ENCODE results near the gene RIPPLY3. TPM values are rescaled to one million over a fixed set of nuclear protein-coding genes. Genes with fewer than 3 reads are reported as not detected.

The RIPPLY3 gene
- total RNA-seq, 2 experiments from 2014 or later, result not detected

- Histone ChIP-seq H3K27ac (ENCODE audit: low read depth, low read length, poor library complexity, severe bottlenecking) (no peak overlapping the region), H3K9me2 (ENCODE audit: insufficient read depth, low read length) (no peaks in the 10 kb centered on the region), H4K20me1 (ENCODE audit: insufficient read depth, low read length) (no peaks in the 10 kb centered on the region), H3K4me1 (ENCODE audit: insufficient read depth, low read length, poor library complexity, severe bottlenecking) (peaks cover 8% of the 10 kb centered on the region), H3K4me3 (ENCODE audit: low read depth, low read length, poor library complexity, severe bottlenecking) (no peak overlapping the region), H3K9me3 (ENCODE audit: low read length) (no peaks in the 10 kb centered on the region), H3K79me2 (ENCODE audit: insufficient read depth, low read depth, low read length) (no peaks in the 10 kb centered on the region), H3K36me3 (ENCODE audit: insufficient read depth, low read length) (no peaks in the 10 kb centered on the region), H3K4me2 (ENCODE audit: low read length) (no peak overlapping the region), H2AFZ (ENCODE audit: low read length) (no peak overlapping the region)
- BruUV-seq (replicated peaks), result no TSS peak
- ChIA-PET CTCF (ENCODE audit: unreplicated experiment) (no interaction called here), POLR2A (interaction anchor here (0.6 kb wide), 1 partner anchor 313 kb away, joined by 3 read pairs; no protein-coding TSS in a partner anchor)
- no peak for DNase-seq (ENCODE audit: low spot score)
- intact Hi-C loops (cut with micrococcal nuclease; ENCODE audit: unreplicated experiment), result no loop called here
- TF ChIP-seq EZH2phosphoT487 (IDR thresholded peaks at IDR 0.05; ENCODE audit: borderline replicate concordance, low read depth, low read length), result no peak
- no peak for TF ChIP-seq CTCF (conservative IDR thresholded peaks at IDR 0.05; ENCODE audit: low read length)
Observed at GRCh38 chr21:36981049-36981391, 25.5 kb upstream of the RIPPLY3 start.

DNA sequence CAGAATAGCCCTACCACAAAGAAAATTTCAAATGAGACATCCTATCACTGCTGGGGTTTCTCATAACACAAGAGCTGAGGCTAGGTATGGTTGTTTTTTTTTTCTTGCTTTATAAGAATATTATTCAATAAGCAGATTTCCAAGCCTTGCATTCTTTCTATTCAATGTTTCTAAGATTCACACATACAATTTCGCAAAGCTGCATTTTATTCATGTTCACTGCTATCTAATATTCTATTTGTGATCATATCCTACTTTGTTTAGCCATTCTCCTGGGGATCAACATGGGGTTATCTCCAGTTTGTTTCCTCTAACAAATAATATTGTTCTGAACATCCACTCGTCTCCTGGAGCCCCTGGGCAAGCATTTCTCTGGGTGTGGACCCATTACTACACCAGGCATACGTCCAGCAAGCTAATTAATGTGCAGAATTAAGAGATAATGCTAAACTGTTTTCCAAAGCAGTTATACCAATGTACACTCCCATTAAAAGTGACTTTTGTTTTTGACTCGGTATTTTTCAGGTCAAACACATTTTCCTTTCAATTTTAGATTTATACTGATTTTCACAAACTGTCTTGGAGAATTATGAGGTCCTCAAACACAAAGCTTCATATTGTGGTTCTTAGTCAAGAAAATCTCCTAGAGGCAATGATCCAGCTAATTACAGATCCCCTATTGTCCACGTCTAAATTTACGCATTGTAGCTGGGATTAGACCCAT, 24.4 kb upstream of the RIPPLY3 start:
- ChIA-PET CTCF (ENCODE audit: unreplicated experiment) (interaction anchor here (0.5 kb wide), 1 partner anchor 1374 kb away, joined by 3 read pairs; no protein-coding TSS in a partner anchor), POLR2A (interaction anchor here (0.7 kb wide), 1 partner anchor 266 kb away, joined by 4 read pairs; no protein-coding TSS in a partner anchor)
- TF ChIP-seq EZH2phosphoT487 (IDR thresholded peaks at IDR 0.05; ENCODE audit: borderline replicate concordance, low read depth, low read length), result no peak
- TF ChIP-seq CTCF (conservative IDR thresholded peaks at IDR 0.05; ENCODE audit: low read length), result no peak
- no peak for DNase-seq (ENCODE audit: low spot score)
- Histone ChIP-seq H3K79me2 (ENCODE audit: insufficient read depth, low read depth, low read length) (no peaks in the 10 kb centered on the region), H3K36me3 (ENCODE audit: insufficient read depth, low read length) (no peaks in the 10 kb centered on the region), H3K27ac (ENCODE audit: low read depth, low read length, poor library complexity, severe bottlenecking) (no peak overlapping the region), H2AFZ (ENCODE audit: low read length) (no peak overlapping the region), H3K4me1 (ENCODE audit: insufficient read depth, low read length, poor library complexity, severe bottlenecking) (peaks cover 7% of the 10 kb centered on the region), H3K9me3 (ENCODE audit: low read length) (no peaks in the 10 kb centered on the region), H3K4me2 (ENCODE audit: low read length) (no peak overlapping the region), H4K20me1 (ENCODE audit: insufficient read depth, low read length) (no peaks in the 10 kb centered on the region), H3K9me2 (ENCODE audit: insufficient read depth, low read length) (no peaks in the 10 kb centered on the region), H3K4me3 (ENCODE audit: low read depth, low read length, poor library complexity, severe bottlenecking) (no peak overlapping the region)
- BruUV-seq (replicated peaks), result no TSS peak
- intact Hi-C loops (cut with micrococcal nuclease; ENCODE audit: unreplicated experiment), result no loop called here
